HUES48 (cell line): Measurements from ENCODE around the gene PEAK1.

Source experiments
- H3K27ac ChIP-seq: one replicate; pipeline ENCODE4 v1.7.0; 2013; ENCODE audit warnings: low read depth, low read length, inconsistent platforms
- H3K27me3 ChIP-seq: 2 replicates; pipeline ENCODE4 v1.6.1; 2013; ENCODE audit warnings: mild to moderate bottlenecking, low read length; ENCODE audit not compliant: control insufficient read depth, insufficient read depth
- H3K36me3 ChIP-seq: 2 replicates; pipeline ENCODE4 v1.6.1; 2013; ENCODE audit warnings: low read length; ENCODE audit not compliant: control insufficient read depth, insufficient read depth
- H3K4me1 ChIP-seq: 2 replicates; pipeline ENCODE4 v1.6.1; 2013; ENCODE audit warnings: mild to moderate bottlenecking, low read length; ENCODE audit not compliant: control insufficient read depth, insufficient read depth
- H3K4me3 ChIP-seq: 2 replicates; pipeline ENCODE4 v1.5.1; 2013; ENCODE audit warnings: mild to moderate bottlenecking, low read depth, low read length
- H3K9ac ChIP-seq: 2 replicates; pipeline ENCODE4 v1.6.1; 2013; ENCODE audit warnings: mild to moderate bottlenecking, low read depth, low read length, moderate library complexity
- H3K9me3 ChIP-seq: 2 replicates; pipeline ENCODE4 v1.6.1; 2013; ENCODE audit warnings: low read length; ENCODE audit not compliant: control insufficient read depth, insufficient read depth

The PEAK1 gene

DNA sequence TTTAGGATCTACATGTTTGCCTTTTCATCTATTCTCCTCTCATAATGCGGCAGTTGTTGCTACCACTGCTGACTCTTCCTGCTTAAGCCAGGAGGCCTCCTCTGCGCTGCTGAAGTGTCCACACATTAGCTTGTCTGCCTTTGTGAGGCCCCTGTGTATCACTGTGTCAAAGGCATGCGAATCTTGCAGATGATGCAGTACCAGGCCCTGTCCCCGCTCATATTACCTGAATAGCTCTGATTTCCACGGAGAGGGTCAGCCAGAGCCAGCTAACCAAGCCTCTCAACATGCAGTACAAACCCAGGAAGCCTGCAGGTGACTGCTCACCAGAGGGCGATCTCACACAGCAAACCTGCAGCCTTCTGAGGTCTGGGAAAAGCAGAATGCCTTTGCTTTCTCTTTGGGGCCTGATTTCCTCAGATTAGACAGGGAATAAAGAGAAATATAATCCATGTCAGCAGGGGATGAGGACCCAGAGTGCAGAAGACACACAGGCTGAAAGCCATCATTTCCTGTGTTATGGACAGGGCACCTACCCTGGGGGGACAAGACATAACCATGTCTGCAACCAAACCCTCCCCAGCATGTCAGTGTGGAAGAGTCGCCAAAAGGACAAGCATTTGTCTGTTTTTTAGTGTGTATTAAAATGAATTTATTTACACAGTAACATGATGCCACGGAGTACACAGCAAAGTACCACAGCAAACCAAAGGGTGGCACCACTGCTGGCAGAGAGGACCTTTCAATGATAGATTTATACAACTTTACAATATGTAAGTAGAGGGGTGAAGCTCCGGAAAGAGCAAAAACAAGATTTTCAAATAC lies 312.2 kb downstream of the PEAK1 start:
- H3K4me1 ChIP-seq, result peaks cover 3% of the 10 kb centered on the region; the same call in 1 of the 2 replicates
- H3K36me3 ChIP-seq, result no peaks in the 10 kb centered on the region
- no peak overlapping the region for H3K4me3 ChIP-seq
- no peaks in the 10 kb centered on the region for H3K9me3 ChIP-seq
- H3K27ac ChIP-seq, result no peak overlapping the region
- no peaks in the 10 kb centered on the region for H3K27me3 ChIP-seq
- H3K9ac ChIP-seq, result no peak overlapping the region

DNA sequence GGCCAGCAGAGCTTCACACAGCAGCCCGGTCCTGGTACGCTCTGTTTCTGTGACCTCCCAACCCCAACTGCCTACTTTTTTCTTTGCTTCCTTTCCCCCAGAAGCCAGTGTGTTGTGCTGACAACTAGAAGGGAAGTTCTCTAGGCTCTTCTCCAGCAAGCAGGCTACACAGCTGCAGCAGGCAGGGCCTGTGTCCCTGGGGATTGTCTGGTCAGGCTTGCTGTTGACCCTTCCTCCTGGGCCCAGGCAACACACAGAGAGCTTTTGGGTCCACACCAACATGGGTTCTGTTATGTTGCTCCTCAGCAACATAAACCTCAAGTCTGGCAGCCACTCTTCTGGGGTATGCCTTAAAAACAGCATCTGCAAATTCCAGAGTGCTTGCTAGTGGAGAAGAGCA lies 312.8 kb downstream of the PEAK1 start:
- Histone ChIP-seq H3K9me3 (no peaks in the 10 kb centered on the region), H3K4me1 (peaks cover 3% of the 10 kb centered on the region; the same call in 1 of the 2 replicates), H3K36me3 (no peaks in the 10 kb centered on the region), H3K9ac (no peak overlapping the region), H3K27ac (no peak overlapping the region), H3K27me3 (no peaks in the 10 kb centered on the region), H3K4me3 (no peak overlapping the region)

DNA sequence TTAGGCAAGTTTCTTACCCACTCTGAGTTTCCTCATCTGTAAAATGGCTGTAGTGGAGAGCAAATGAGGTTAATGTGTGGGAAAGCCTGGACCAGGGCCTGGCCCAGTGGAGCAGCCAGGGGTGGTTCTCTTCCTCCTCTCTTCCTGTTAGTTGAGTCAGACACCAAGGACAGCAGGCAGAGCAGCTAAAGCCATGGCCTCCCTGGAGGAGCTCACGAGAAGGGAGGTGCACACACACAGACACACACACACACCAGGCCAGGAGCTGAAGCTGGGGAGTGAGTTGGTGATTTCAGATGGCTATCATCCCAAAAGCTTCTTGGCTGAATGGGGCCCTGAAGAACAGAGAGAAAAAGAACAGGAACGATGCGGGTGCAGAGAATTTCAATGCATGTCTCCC lies 315.7 kb downstream of the PEAK1 start:
- Histone ChIP-seq H3K36me3 (no peaks in the 10 kb centered on the region), H3K4me1 (peaks cover 3% of the 10 kb centered on the region; the same call in 1 of the 2 replicates), H3K27ac (no peak overlapping the region), H3K9ac (no peak overlapping the region), H3K9me3 (no peaks in the 10 kb centered on the region), H3K27me3 (no peaks in the 10 kb centered on the region), H3K4me3 (no peak overlapping the region)

DNA sequence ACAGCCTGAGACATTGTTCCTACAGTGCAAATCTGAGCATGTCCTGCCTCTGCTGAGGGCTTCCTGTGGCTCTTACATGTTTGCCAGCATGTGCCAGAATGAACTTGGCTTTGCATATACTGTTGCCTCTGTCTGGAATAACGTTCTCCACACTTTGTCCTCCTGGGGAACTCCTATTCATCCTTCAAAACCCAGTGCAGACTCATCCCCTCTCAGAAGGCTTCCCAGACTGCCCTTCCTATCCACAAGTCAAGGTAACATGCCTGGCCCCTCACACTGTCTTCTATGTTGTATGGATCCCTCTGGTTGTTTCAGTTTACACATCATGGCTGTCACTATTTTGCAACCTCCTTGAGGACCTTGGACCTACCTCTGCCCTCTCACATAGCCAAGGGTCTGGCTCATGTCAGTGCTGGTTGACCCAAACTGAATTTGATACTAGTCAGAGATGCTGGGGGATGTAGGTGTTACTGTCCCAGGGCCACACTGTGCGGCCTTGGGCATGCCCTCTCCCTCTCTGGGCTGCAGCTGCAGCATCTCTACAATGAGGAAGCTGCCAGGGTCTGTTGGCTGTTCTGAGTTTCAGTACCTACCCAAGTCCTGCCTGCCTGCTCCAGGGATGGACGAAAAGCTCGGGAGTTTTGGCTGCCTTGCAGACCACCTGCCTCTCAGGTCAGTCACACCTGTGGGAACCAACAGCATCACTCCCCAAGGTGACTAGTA lies 320.0 kb downstream of the PEAK1 start:
- H3K9me3 ChIP-seq, result no peaks in the 10 kb centered on the region
- H3K4me1 ChIP-seq, result no peaks in the 10 kb centered on the region
- H3K4me3 ChIP-seq, result no peak overlapping the region
- no peak overlapping the region for H3K27ac ChIP-seq
- H3K27me3 ChIP-seq, result no peaks in the 10 kb centered on the region
- H3K36me3 ChIP-seq, result no peaks in the 10 kb centered on the region
- no peak overlapping the region for H3K9ac ChIP-seq

DNA sequence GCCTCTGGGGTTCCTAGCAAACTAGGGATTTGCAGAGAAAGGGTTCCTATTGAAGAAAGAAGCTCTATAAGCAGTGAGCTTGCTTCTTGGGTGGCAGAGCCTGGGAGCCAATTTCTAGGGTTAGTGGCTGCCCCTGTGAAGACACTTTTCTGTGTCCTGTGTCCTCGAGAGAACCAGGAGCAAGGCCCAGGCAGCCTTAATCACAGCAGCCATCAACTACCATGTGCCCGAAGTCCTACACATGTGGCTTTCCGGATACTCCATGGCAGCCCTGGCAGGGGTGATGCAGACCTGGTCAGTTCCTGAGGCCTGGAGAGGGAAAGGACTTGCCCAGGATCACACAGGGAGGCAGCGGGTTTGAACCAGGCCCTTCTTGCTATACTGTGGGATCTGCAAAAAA lies 321.3 kb downstream of the PEAK1 start:
- H3K9me3 ChIP-seq, result no peaks in the 10 kb centered on the region
- no peak overlapping the region for H3K9ac ChIP-seq
- no peaks in the 10 kb centered on the region for H3K36me3 ChIP-seq
- H3K4me3 ChIP-seq, result no peak overlapping the region
- H3K27me3 ChIP-seq, result no peaks in the 10 kb centered on the region
- H3K4me1 ChIP-seq, result no peaks in the 10 kb centered on the region
- H3K27ac ChIP-seq, result no peak overlapping the region

DNA sequence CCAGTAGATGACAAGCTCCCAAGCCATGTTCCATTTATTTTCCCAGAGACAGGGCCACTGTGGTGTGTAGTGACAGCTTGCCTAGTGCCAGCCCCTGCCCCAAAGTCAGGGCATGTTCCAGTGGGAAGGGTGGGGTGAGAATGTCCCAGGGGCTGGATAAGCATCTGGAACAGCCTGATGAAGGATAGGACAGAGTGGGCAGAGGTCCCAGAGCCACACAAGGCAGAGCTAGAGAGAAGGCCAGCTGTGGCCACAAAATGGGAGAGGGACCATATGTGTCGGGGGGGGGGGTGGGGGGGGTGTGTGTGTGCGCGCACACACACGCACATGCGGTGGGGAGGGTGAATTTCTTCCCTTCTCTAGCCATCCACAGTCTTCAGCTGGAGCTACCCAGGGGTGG lies 322.0 kb downstream of the PEAK1 start:
- no peak overlapping the region for H3K4me3 ChIP-seq
- no peaks in the 10 kb centered on the region for H3K9me3 ChIP-seq

DNA sequence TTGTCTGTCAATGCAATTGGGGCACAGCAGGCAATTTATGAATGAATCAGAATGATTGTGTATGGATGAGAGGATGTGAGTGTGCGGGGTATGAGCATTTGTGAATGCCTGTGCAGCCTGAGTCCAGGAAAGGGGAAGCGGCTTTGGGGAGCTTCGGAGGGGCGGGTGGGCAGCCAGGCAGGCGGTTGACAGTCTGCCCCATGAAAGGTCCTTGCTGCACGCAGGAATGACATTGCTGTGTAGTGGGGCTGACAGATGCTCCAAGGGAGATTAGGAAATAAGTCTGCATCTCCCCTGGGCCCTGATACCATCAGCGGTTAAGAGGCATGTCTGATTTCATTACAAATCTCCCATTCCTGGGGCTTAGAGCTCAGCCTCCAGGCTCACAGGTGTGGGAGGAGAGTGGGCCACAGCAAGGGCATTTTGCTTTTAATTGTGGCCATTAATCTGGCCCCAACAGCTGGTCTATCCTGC lies 322.6 kb downstream of the PEAK1 start:
- Histone ChIP-seq H3K27me3 (no peaks in the 10 kb centered on the region), H3K4me1 (no peaks in the 10 kb centered on the region), H3K9ac (no peak overlapping the region), H3K36me3 (no peaks in the 10 kb centered on the region), H3K27ac (no peak overlapping the region), H3K4me3 (no peak overlapping the region), H3K9me3 (no peaks in the 10 kb centered on the region)

More for the DNA sequence above, 322.0 kb downstream of the PEAK1 start:
- H3K27me3 ChIP-seq, result no peaks in the 10 kb centered on the region
- H3K27ac ChIP-seq, result no peak overlapping the region
- H3K4me1 ChIP-seq, result no peaks in the 10 kb centered on the region
- H3K36me3 ChIP-seq, result no peaks in the 10 kb centered on the region
- no peak overlapping the region for H3K9ac ChIP-seq

DNA sequence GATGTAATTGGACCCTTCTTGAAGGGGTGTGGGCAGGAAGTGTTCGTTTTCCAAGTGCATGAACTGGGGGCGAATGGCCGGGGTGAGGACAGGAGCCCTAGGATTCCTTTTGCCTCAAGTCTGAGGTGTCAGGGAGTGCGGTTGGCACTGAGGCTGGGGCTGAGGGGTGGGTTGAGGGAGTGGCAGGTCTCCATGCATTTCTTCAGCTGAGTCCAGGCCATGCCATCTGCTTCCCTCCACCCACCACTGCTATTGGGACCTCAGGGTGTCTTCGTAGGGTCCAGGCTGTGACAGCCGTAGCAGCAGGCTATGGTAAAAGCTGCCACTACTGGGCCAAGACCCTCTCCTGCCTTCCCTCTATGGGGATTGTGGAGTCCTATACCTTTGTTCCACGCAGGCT lies 323.4 kb downstream of the PEAK1 start:
- Histone ChIP-seq H3K4me3 (no peak overlapping the region), H3K9me3 (no peaks in the 10 kb centered on the region), H3K4me1 (no peaks in the 10 kb centered on the region), H3K27ac (no peak overlapping the region), H3K36me3 (no peaks in the 10 kb centered on the region), H3K9ac (no peak overlapping the region), H3K27me3 (no peaks in the 10 kb centered on the region)

DNA sequence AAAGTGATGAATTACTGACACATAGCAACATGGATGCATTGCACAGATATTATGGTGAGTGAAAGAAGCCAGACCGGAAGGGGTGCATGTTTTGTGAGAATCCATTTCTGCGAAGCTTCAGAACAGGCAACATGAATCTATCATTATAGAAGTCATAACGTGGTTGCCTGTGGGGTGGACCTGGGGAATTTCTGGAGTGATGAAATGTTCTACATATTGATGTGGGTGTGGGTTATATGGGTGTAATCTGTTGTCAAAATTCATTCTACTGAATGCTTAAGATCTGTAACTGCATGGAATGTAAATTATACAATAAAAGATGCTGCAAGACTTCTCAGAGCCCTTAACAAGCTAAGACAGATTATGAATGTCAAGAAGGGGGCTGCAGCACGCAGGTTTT lies 323.8 kb downstream of the PEAK1 start:
- H3K4me3 ChIP-seq, result no peak overlapping the region
- H3K4me1 ChIP-seq, result no peaks in the 10 kb centered on the region
- H3K27ac ChIP-seq, result no peak overlapping the region
- H3K36me3 ChIP-seq, result no peaks in the 10 kb centered on the region
- H3K27me3 ChIP-seq, result no peaks in the 10 kb centered on the region
- no peaks in the 10 kb centered on the region for H3K9me3 ChIP-seq
- no peak overlapping the region for H3K9ac ChIP-seq

DNA sequence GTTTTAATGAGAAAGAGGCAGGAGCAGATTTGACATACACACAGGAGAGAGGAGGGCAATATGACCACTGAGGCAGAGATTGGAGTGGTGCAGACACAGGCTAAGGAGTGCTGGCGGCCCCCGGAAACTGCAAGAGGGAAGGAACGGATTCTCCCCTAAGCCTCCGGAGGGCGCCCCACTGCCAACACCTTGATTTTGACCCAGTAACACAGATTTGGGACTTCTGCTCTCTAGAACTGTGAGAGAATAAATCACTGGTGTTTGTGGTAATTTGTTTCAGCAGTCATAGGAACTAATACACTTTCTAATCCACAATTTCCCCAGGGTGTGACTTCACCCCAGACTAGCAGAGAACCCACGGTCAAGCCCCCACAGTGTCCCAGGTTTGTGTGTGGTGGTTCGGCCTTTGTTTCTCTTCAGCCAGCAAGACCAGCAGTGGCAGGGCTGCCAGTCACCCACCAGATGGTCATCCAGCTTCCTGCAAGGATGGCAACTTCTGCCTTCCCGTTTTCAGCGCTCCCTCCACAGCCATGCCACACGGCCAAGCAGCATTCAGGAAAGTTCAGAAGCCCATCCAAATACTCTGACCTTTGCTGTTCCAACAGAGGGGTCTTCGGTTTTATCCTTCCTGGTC lies 325.4 kb downstream of the PEAK1 start:
- H3K27ac ChIP-seq, result no peak overlapping the region
- no peak overlapping the region for H3K9ac ChIP-seq
- no peaks in the 10 kb centered on the region for H3K36me3 ChIP-seq
- no peaks in the 10 kb centered on the region for H3K27me3 ChIP-seq
- H3K9me3 ChIP-seq, result no peaks in the 10 kb centered on the region
- no peaks in the 10 kb centered on the region for H3K4me1 ChIP-seq
- H3K4me3 ChIP-seq, result no peak overlapping the region

DNA sequence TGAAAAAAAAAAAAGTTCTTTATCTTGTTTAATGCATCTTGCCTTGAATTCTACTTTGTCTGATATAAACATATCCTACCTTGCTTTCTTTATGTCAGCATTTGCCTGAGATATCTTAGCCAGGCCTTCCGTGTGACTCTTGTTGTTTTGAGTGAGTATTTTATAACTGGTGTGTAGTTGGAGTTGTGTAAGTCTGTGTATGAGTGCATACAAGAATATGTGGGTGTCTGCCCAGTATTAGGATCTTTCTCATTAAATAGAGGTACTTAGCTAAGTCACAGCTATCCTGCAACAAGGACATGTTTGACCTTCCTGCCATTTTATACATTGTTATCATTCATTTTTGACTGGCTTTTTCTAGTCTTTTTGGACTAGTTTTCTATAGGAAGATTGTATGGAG lies 326.5 kb downstream of the PEAK1 start:
- no peak overlapping the region for H3K4me3 ChIP-seq
- no peaks in the 10 kb centered on the region for H3K9me3 ChIP-seq
- no peaks in the 10 kb centered on the region for H3K27me3 ChIP-seq
- no peak overlapping the region for H3K27ac ChIP-seq
- no peaks in the 10 kb centered on the region for H3K36me3 ChIP-seq
- H3K4me1 ChIP-seq, result no peaks in the 10 kb centered on the region
- no peak overlapping the region for H3K9ac ChIP-seq
